Stimulated activated CD8-positive, alpha-beta memory T cell treated with anti-CD3 and anti-CD28 coated beads, Interleukin-7, amount 100 ng/mL, for 4 hours (primary cell): ENCODE measurements around the gene KY.
"Not testable (repeated sequence)": the region's sequence is repeated elsewhere in the genome, so short reads cannot be mapped to it uniquely, and the experiment has no call there.

Experiments
- DNase-seq, 2 donors: peaks; one replicate each; pipeline ENCODE4 v3.0.0-alpha.2; 2020; ENCODE audit warnings: low read depth in 2 of 2

KY gene

GRCh38 chr3:134601539-134602439, 49.0 kb downstream of the KY start:
- DNase-seq, result no peak

- DNase-seq, result peak in 1 of 2 donors; percentile 17
Measured at GRCh38 chr3:134600685-134601463, 49.9 kb downstream of the KY start.

GRCh38 chr3:134600206-134600605, 50.6 kb downstream of the KY start:
- DNase-seq, result no peak

- no peak for DNase-seq
Measured at GRCh38 chr3:134598763-134599545, 51.9 kb downstream of the KY start.

GRCh38 chr3:134597390-134597970, 53.3 kb downstream of the KY start:
- DNase-seq, result no peak

DNA sequence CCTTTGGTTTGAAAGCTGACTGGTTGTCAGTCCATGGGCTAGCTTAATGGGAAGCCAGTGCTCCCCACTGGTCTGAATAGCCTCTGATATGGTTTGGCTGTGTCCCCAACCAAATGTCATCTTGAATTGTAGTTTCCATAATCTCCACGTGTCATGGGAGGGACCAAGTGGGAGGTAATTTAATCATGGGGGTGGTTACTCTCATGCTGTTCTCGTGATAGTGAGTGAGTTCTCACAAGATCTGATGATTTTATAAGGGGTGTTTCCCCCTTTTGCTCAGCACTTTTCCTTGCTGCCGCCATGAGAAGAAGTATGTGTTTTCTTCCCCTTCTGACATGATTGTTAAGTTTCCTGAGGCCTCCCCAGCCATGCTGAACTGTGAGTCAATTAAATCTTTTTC, 55.8 kb downstream of the KY start:
- not testable (repeated sequence) for DNase-seq

DNA sequence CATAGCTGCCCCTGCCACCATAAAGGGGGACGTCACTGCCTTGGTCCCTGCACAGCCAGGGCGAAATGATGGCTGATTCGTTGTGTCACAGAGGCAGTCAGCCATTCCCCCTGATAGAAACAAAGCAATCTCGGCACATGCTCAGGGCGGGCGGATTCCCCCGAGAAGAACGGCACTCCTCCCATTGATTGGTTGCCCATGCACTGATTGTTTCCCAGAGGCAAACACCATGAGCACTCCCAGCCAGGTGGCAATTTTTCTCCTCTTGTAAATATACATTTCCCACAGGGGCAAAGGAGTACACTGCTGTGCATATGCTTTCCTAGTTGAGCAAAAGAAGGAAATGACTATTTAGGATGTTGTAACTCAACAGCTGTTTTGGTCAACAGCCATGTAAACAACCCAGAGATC, 56.5 kb downstream of the KY start:
- no peak for DNase-seq

GRCh38 chr3:134592806-134593205, 58.0 kb downstream of the KY start:
- no peak for DNase-seq

DNA sequence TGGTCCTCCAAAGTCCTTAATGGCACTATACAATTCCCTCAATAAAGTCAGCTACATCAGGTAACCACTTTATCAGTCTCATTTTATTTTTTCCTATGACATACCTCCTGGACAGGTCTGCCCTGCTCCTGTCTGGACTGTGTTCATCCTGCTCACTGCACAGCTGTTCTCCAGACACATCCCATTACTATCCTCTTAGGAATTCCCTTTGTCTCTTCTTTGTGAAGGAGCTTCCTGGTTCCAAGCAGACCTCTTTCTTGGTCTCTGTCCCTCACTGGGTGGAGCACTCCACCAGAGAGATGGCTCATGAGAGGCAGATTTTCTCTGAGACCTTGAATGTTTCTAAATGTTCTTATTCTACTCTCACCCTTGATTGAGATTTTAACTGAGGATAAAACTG, 60.1 kb downstream of the KY start:
- no peak for DNase-seq

DNA sequence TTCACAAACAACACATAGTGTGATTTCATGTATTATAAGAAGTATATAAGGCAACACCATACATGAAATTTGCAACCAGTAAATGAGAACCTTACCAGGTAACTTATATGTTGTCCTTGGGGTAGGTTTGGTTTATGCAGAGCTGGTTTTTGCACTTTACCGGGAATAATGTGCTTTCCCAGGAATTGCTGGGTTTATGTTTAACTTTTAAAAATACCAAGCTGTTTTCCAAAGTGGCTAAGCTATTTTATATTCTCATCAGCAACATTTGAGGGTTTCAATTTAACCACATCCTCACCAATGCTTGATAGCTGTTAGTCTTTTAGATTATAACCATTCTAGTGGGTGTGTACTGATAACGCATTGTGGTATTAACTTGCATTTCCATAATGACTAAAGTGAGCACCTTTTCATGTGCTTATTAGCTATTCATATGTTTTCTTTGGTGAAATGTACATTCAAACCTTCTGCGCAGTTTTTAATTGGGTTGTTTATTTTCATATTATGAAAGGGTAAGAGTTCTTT, 71.6 kb downstream of the KY start:
- no peak for DNase-seq

DNA sequence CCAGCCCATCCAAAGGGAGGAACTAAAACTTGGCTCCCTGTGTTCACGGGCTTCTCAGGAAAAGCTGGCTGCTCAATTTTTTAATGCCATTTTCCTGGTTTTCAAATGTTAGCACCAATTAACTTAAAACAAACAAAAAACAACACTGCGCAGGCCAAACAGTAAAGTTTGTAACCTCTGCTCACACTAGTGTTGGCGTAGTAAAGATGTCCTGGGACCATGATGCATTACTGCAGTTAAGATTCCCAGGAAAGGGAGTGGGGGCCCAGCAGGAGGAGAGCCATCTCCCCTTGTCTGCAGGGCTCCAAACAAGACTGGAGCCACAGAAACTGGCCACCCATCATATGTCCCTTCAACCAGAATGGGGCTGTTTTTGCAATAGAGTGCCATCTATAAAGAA, 74.0 kb downstream of the KY start:
- no peak for DNase-seq

- DNase-seq, result no peak
Measured at GRCh38 chr3:134576426-134576825, 74.4 kb downstream of the KY start.

GRCh38 chr3:134569899-134570298, 80.9 kb downstream of the KY start:
- not testable (repeated sequence) for DNase-seq

DNA sequence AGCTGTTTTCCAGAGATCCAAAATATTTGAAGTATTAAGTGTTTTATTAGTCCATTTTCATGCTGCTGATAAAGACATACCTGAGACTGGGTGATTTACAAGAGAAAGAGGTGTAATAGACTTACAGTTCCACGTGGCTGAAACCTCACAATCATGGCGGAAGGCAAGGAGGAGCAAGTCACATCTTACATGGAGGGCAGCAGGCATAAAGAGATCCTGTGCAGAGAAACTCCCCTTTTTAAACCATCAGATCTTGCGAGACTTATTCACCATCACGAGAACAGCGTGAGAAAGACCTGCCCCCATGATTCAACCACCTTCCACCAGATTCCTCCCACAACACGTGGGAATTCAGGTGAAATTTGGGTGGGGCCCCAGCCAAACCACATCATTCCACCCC, 82.0 kb downstream of the KY start:
- no peak for DNase-seq

DNA sequence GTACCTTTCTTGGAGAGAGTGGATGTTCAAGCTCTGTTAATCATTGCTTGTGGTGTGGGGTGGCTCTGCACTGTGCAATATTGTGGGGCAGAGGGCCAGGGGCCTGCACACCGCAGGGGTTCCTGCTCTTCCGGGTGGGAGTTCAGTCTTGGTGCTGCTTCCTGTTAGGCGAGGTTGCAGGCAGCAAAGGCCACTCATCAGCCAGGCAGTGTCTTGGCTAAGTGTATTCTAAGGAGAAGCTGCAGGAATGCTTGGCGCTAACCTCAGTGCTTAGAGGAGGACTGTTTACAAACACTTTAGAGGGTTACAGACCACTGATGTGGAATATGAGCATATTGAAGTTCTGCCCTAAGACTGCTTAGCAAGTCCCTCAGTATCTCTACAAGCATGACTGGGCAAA, 83.2 kb downstream of the KY start:
- DNase-seq, result no peak

DNA sequence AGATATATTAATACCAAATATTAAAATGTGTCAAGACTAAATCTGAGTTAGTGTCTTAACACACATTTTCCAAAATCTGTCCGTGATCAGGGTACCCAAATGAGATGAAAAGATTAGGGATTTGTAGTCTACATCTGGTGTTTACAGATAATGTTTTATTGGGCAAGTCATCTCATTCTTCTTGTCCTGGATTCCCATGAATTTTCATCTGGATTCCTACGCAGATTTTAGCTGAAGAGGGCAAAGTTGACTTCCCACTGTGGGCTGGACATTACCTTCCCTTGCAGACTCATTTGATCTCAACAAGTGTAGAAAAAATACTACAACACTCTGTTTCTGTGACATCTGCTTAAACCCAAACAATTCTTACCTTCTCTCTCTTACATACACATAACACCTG, 85.8 kb downstream of the KY start:
- no peak for DNase-seq

GRCh38 chr3:134563601-134564000, 87.2 kb downstream of the KY start:
- DNase-seq, result no peak

DNA sequence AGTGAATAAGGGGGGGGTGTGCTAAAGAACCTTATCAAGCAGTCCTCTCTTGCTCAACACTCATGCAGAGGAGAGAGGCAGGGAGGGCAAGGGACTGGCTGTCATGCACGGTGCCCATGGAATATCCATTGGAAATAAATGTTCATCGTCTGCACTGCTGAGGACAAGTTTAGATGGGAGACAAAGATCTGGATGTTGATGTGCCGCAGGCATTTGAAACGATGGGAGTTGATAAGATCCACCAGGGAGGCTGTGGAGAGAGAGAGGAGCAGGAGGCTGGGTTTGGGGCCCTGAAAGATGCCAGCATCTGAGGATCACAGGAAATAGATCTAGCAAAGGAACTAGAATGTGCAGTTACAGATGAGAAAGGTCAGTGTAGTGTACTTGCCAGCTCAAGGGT, 88.8 kb downstream of the KY start:
- DNase-seq, result no peak

- DNase-seq, result no peak
Measured at GRCh38 chr3:134559591-134559990, 91.2 kb downstream of the KY start.
